ENCODE data around the gene SGIP1. TPM values are rescaled to one million over a fixed set of nuclear protein-coding genes. Genes with fewer than 3 reads are reported as not detected.

Gene SGIP1
- total RNA-seq, 1 donor: 17.4 TPM

GRCh38 chr1:66770240-66770639, 236.3 kb downstream of the SGIP1 start:
- TF ChIP-seq CTCF (IDR thresholded peaks at IDR 0.05; ENCODE audit: extremely low read depth, low read depth, low read length): no peak
- DNase-seq (ENCODE audit: insufficient read length, low spot score, missing footprints): peak; percentile 23
- Histone ChIP-seq H2AFZ (ENCODE audit: low read length) (no peak overlapping the region), H3K79me2 (ENCODE audit: insufficient read depth, low read length) (no peaks in the 10 kb centered on the region), H3K4me3 (ENCODE audit: insufficient read depth, low read length) (no peak overlapping the region), H4K20me1 (ENCODE audit: insufficient read depth, low read length) (no peaks in the 10 kb centered on the region), H3K4me2 (ENCODE audit: insufficient read depth, low read length) (no peak overlapping the region), H3K27ac (ENCODE audit: low read depth, low read length) (no peak overlapping the region), H3K27me3 (ENCODE audit: insufficient read depth, low read length) (no peaks in the 10 kb centered on the region), H3K9me3 (ENCODE audit: low read depth, low read length) (no peaks in the 10 kb centered on the region), H3K36me3 (ENCODE audit: insufficient read depth, low read length) (no peaks in the 10 kb centered on the region), H3K4me1 (ENCODE audit: insufficient read depth, low read length) (no peaks in the 10 kb centered on the region)

DNA sequence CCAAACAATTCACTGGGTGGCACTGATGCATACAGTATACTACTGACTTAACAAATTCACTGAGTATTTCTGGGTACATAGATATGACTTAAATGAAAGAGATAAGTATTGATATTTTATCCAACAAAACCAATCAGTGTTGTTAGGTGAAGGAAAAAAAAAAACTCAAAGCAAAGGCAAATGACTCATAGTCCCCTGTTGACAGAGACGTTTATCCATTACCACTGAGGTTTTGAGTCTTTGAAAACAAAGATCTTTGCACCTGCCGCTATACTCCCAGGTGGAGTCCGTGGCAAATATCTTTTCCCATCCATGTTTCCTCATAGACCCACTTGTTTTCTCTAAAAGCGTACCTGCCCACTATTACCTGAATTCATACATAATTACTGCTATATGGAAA, 236.7 kb downstream of the SGIP1 start:
- Histone ChIP-seq H3K27ac (ENCODE audit: low read depth, low read length) (no peak overlapping the region), H2AFZ (ENCODE audit: low read length) (no peak overlapping the region), H3K4me1 (ENCODE audit: insufficient read depth, low read length) (no peaks in the 10 kb centered on the region), H4K20me1 (ENCODE audit: insufficient read depth, low read length) (no peaks in the 10 kb centered on the region), H3K27me3 (ENCODE audit: insufficient read depth, low read length) (no peaks in the 10 kb centered on the region), H3K4me3 (ENCODE audit: insufficient read depth, low read length) (no peak overlapping the region), H3K36me3 (ENCODE audit: insufficient read depth, low read length) (no peaks in the 10 kb centered on the region), H3K4me2 (ENCODE audit: insufficient read depth, low read length) (no peak overlapping the region), H3K79me2 (ENCODE audit: insufficient read depth, low read length) (no peaks in the 10 kb centered on the region), H3K9me3 (ENCODE audit: low read depth, low read length) (no peaks in the 10 kb centered on the region)
- no peak for DNase-seq (ENCODE audit: insufficient read length, low spot score, missing footprints)
- no peak for TF ChIP-seq CTCF (IDR thresholded peaks at IDR 0.05; ENCODE audit: extremely low read depth, low read depth, low read length)

DNA sequence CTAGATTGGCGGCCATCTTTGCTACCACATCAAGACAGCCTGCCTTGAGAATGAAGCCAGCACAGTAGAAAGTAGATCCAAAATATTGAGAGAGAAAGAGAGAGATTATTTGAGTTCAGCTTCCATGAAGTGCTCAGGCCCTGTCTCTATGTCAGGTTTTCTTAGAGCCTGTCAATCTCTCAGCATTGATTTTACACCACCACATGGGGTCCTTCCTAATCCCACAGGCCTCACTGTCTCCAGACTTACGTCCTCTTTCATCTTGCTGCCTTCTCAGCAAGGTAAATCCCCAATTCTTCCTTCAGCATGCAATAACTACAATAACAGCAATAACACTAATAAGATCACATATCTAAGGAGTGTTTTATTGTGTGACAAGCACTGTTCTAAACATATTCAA, 239.3 kb downstream of the SGIP1 start:
- H3K4me2 ChIP-seq (ENCODE audit: insufficient read depth, low read length): no peak overlapping the region
- no peak overlapping the region for H3K4me3 ChIP-seq (ENCODE audit: insufficient read depth, low read length)
- H3K27ac ChIP-seq (ENCODE audit: low read depth, low read length): no peak overlapping the region
- TF ChIP-seq CTCF (IDR thresholded peaks at IDR 0.05; ENCODE audit: extremely low read depth, low read depth, low read length): no peak
- DNase-seq (ENCODE audit: insufficient read length, low spot score, missing footprints): no peak
- no peaks in the 10 kb centered on the region for H4K20me1 ChIP-seq (ENCODE audit: insufficient read depth, low read length)
- no peaks in the 10 kb centered on the region for H3K9me3 ChIP-seq (ENCODE audit: low read depth, low read length)
- H3K79me2 ChIP-seq (ENCODE audit: insufficient read depth, low read length): no peaks in the 10 kb centered on the region
- no peak overlapping the region for H2AFZ ChIP-seq (ENCODE audit: low read length)
- H3K36me3 ChIP-seq (ENCODE audit: insufficient read depth, low read length): no peaks in the 10 kb centered on the region
- H3K27me3 ChIP-seq (ENCODE audit: insufficient read depth, low read length): no peaks in the 10 kb centered on the region
- no peaks in the 10 kb centered on the region for H3K4me1 ChIP-seq (ENCODE audit: insufficient read depth, low read length)

- H3K27me3 ChIP-seq (ENCODE audit: insufficient read depth, low read length): no peaks in the 10 kb centered on the region
- no peak overlapping the region for H2AFZ ChIP-seq (ENCODE audit: low read length)
- TF ChIP-seq CTCF (IDR thresholded peaks at IDR 0.05; ENCODE audit: extremely low read depth, low read depth, low read length): no peak
- no peaks in the 10 kb centered on the region for H3K4me1 ChIP-seq (ENCODE audit: insufficient read depth, low read length)
- no peak overlapping the region for H3K27ac ChIP-seq (ENCODE audit: low read depth, low read length)
- H3K4me3 ChIP-seq (ENCODE audit: insufficient read depth, low read length): no peak overlapping the region
- no peaks in the 10 kb centered on the region for H3K36me3 ChIP-seq (ENCODE audit: insufficient read depth, low read length)
- H4K20me1 ChIP-seq (ENCODE audit: insufficient read depth, low read length): no peaks in the 10 kb centered on the region
- H3K9me3 ChIP-seq (ENCODE audit: low read depth, low read length): no peaks in the 10 kb centered on the region
- no peak overlapping the region for H3K4me2 ChIP-seq (ENCODE audit: insufficient read depth, low read length)
- no peak for DNase-seq (ENCODE audit: insufficient read length, low spot score, missing footprints)
- no peaks in the 10 kb centered on the region for H3K79me2 ChIP-seq (ENCODE audit: insufficient read depth, low read length)
Observed at GRCh38 chr1:66774438-66774837, 240.5 kb downstream of the SGIP1 start.

All from osteoblast (primary cell).